ENCODE results near the gene GIPC3. TPM values are rescaled to one million over a fixed set of nuclear protein-coding genes. Genes with fewer than 3 reads are reported as not detected.

GIPC3 gene
- polyA plus RNA-seq, 1 of the 3 experiments (the other 2 are of a cell fraction), result 0.20 TPM

DNA sequence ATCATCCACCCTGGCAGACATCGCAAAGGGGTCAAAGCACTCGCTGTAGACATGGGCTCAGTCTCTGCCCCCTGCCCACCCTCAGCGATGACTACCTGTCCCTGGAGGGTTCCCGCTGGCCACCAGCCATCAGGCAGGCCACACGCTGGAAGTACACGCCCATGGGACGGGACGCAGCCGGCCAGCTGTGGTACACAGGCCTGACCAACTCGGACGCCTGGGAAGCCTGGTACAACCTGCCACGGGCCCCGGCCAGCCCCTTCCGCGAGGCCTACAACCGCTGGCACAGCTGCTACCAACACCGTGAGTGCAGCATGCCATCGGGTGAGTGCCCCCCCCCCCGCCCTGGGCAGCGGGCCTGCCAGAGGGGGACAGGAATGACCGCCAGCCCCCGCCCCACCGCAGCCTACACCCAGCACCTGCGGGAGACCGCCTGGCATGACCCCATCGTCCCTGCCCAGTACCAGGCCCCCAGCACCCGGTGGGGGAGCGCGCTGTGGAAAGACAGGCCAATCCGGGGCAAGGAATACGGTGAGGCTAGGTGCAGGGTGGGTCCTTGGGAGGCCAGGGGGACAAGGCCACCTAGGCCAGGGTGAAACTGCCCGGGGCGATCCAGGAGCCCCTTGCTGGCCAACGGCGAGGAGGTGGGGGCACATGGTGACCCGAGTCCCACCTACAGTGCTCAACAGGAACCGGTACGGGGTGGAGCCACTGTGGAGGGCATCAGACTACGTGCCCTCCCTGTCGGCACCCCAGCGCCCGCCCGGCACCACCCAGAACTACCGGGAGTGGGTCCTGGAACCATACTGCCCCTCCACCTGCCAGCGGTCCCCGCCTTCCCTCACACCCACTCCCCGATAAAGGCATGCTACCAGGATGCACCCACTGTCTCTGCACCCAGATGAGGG lies 41.9 kb upstream of the GIPC3 start:
- no peak overlapping the region for H3K9ac ChIP-seq
- H2AFZ ChIP-seq (ENCODE audit: low read depth), result no peak overlapping the region
- H3K4me3 ChIP-seq (ENCODE audit: low read depth in 2 of 2, low read length in 1 of 2), result no peak overlapping the region
- no peaks in the 10 kb centered on the region for H3K9me2 ChIP-seq
- no peak overlapping the region for H3K4me2 ChIP-seq
- 0 out of 2 replicates have a peak, but pooled peaks cover 7% of the 10 kb centered on the region for H4K20me1 ChIP-seq (ENCODE audit: insufficient read depth)
- WGBS (ENCODE audit: low lambda C conversion rate), result 89% methylated on average over 11 of the region's 47 CpGs
- TF ChIP-seq, protein P1, sequence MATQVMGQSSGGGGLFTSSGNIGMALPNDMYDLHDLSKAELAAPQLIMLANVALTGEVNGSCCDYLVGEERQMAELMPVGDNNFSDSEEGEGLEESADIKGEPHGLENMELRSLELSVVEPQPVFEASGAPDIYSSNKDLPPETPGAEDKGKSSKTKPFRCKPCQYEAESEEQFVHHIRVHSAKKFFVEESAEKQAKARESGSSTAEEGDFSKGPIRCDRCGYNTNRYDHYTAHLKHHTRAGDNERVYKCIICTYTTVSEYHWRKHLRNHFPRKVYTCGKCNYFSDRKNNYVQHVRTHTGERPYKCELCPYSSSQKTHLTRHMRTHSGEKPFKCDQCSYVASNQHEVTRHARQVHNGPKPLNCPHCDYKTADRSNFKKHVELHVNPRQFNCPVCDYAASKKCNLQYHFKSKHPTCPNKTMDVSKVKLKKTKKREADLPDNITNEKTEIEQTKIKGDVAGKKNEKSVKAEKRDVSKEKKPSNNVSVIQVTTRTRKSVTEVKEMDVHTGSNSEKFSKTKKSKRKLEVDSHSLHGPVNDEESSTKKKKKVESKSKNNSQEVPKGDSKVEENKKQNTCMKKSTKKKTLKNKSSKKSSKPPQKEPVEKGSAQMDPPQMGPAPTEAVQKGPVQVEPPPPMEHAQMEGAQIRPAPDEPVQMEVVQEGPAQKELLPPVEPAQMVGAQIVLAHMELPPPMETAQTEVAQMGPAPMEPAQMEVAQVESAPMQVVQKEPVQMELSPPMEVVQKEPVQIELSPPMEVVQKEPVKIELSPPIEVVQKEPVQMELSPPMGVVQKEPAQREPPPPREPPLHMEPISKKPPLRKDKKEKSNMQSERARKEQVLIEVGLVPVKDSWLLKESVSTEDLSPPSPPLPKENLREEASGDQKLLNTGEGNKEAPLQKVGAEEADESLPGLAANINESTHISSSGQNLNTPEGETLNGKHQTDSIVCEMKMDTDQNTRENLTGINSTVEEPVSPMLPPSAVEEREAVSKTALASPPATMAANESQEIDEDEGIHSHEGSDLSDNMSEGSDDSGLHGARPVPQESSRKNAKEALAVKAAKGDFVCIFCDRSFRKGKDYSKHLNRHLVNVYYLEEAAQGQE (IDR thresholded peaks at IDR 0.05; ENCODE audit: low read depth, low read length), result no peak
- TF ChIP-seq FOXJ3 (CRISPR knock-in tag; IDR thresholded peaks at IDR 0.05) (no peak), EZH2phosphoT487 (IDR thresholded peaks at IDR 0.05; ENCODE audit: borderline replicate concordance, low read depth) (no peak), NFIC (IDR thresholded peaks at IDR 0.05; ENCODE audit: borderline replicate concordance) (no peak), TAF1 (IDR thresholded peaks at IDR 0.05; ENCODE audit: borderline replicate concordance, low read depth, low read length) (no peak), SMC3 (IDR thresholded peaks at IDR 0.05; ENCODE audit: low read depth, low read length) (no peak), SIN3A (IDR thresholded peaks at IDR 0.05; ENCODE audit: borderline replicate concordance, low read depth, low read length) (no peak), POLR2AphosphoS5 (IDR thresholded peaks at IDR 0.05; ENCODE audit: low read depth, low read length) (no peak), NRF1 (IDR thresholded peaks at IDR 0.05; ENCODE audit: low read depth, low read length) (no peak)
- H3K79me2 ChIP-seq (ENCODE audit: insufficient read depth), result no peaks in the 10 kb centered on the region
- ChIA-PET CTCF (interaction anchor here (1.5 to 6.0 kb wide), 2 partner anchors 14 to 15 kb away, joined by 3 to 73 read pairs; partner anchors contain the start of gene MFSD12), POLR2A (no interaction called here)
- no peaks in the 10 kb centered on the region for H3K27me3 ChIP-seq (ENCODE audit: insufficient read depth)
- no peak overlapping the region; a peak in 1 of 4 replicates for H3K27ac ChIP-seq (ENCODE audit: low read depth in 2 of 2, low read length in 1 of 2)
- H3K9me3 ChIP-seq, result no peaks in the 10 kb centered on the region
- no peaks in the 10 kb centered on the region; a peak in 1 of 4 replicates for H3K4me1 ChIP-seq (ENCODE audit: control insufficient read depth in 1 of 2, insufficient read depth in 2 of 2, low read depth in 1 of 2, low read length in 1 of 2)
- H3F3A ChIP-seq (replicated peaks; ENCODE audit: insufficient read depth), result peaks cover 3% of the 10 kb centered on the region
- peaks cover 0 to 25% of the 10 kb centered on the region in 2 experiments for H3K36me3 ChIP-seq (replicated peaks in 1 of 2; ENCODE audit: control insufficient read depth in 1 of 2, insufficient read depth in 2 of 2, low read length in 1 of 2)
- no peak for DNase-seq

DNA sequence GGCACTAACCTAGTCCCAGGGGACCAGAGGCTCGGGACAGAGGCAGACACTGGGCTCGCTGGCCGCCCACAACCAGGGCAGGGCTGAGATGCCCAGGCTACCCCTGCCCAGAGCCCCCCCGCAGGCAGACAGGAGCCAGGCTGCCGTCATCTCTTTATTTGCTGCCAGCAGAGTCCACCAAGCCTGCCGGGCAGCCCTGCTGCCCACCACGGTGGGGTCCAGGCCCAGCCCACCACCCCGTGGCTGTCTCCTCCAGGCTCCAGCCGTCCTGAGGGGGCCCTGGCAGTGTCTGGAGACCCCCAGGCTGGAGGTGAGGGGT lies 41.3 kb upstream of the GIPC3 start:
- WGBS (ENCODE audit: low lambda C conversion rate), result no CpG with 5 or more reads among the region's 9 CpGs
- Histone ChIP-seq H4K20me1 (ENCODE audit: insufficient read depth) (0 out of 2 replicates have a peak, but pooled peaks cover 7% of the 10 kb centered on the region), H3K4me1 (ENCODE audit: control insufficient read depth in 1 of 2, insufficient read depth in 2 of 2, low read depth in 1 of 2, low read length in 1 of 2) (no peaks in the 10 kb centered on the region; a peak in 1 of 4 replicates), H2AFZ (ENCODE audit: low read depth) (no peak overlapping the region), H3K4me2 (no peak overlapping the region), H3K9me3 (no peaks in the 10 kb centered on the region), H3F3A (replicated peaks; ENCODE audit: insufficient read depth) (peaks cover 5% of the 10 kb centered on the region), H3K27me3 (ENCODE audit: insufficient read depth) (no peaks in the 10 kb centered on the region), H3K9ac (no peak overlapping the region), H3K79me2 (ENCODE audit: insufficient read depth) (no peaks in the 10 kb centered on the region), H3K9me2 (no peaks in the 10 kb centered on the region), H3K27ac (ENCODE audit: low read depth in 2 of 2, low read length in 1 of 2) (no peak overlapping the region), H3K4me3 (ENCODE audit: low read depth in 2 of 2, low read length in 1 of 2) (no peak overlapping the region), H3K36me3 (replicated peaks in 1 of 2; ENCODE audit: control insufficient read depth in 1 of 2, insufficient read depth in 2 of 2, low read length in 1 of 2) (peaks cover 0 to 30% of the 10 kb centered on the region in 2 experiments)
- DNase-seq, result no peak
- POLR2A ChIA-PET, result no interaction called here
- CTCF ChIA-PET, result interaction anchor here (1.3 to 6.0 kb wide), 5 partner anchors 13 to 72 kb away, joined by 4 to 73 read pairs (median 7); partner anchors contain the start of gene MFSD12
- TF ChIP-seq TEAD4 (IDR thresholded peaks at IDR 0.05; ENCODE audit: borderline replicate concordance, insufficient read depth), result no peak
- no peak for TF ChIP-seq YY1 (IDR thresholded peaks at IDR 0.05; ENCODE audit: low read depth)
- no peak for TF ChIP-seq GATA2 (CRISPR knock-in tag; IDR thresholded peaks at IDR 0.05)
- TF ChIP-seq MEF2A (IDR thresholded peaks at IDR 0.05; ENCODE audit: borderline replicate concordance, low read depth), result no peak
- no peak for TF ChIP-seq JUND (IDR thresholded peaks at IDR 0.05)
- no peak for TF ChIP-seq EZH2phosphoT487 (IDR thresholded peaks at IDR 0.05; ENCODE audit: borderline replicate concordance, low read depth)
- TF ChIP-seq NFIC (IDR thresholded peaks at IDR 0.05; ENCODE audit: borderline replicate concordance), result no peak
- TF ChIP-seq, protein P2, sequence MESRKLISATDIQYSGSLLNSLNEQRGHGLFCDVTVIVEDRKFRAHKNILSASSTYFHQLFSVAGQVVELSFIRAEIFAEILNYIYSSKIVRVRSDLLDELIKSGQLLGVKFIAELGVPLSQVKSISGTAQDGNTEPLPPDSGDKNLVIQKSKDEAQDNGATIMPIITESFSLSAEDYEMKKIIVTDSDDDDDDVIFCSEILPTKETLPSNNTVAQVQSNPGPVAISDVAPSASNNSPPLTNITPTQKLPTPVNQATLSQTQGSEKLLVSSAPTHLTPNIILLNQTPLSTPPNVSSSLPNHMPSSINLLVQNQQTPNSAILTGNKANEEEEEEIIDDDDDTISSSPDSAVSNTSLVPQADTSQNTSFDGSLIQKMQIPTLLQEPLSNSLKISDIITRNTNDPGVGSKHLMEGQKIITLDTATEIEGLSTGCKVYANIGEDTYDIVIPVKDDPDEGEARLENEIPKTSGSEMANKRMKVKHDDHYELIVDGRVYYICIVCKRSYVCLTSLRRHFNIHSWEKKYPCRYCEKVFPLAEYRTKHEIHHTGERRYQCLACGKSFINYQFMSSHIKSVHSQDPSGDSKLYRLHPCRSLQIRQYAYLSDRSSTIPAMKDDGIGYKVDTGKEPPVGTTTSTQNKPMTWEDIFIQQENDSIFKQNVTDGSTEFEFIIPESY (IDR thresholded peaks at IDR 0.05; ENCODE audit: borderline replicate concordance, low read depth), result no peak
- TF ChIP-seq, protein P1 (IDR thresholded peaks at IDR 0.05; ENCODE audit: low read depth, low read length), result no peak
- TF ChIP-seq EP300 (IDR thresholded peaks at IDR 0.05; ENCODE audit: borderline replicate concordance in 1 of 2, low read depth in 1 of 2, low read length in 1 of 2), result no peak
- TF ChIP-seq NRF1 (IDR thresholded peaks at IDR 0.05; ENCODE audit: low read depth, low read length), result no peak

Measured in SK-N-SH (cell line).